AG10803 (cell line): ENCODE results near the gene OR7G3.

Experiments used
- DNase-seq: peaks from one replicate; pipeline ENCODE4 v3.0.0; 2010; ENCODE audit warnings: low read depth
- H3K4me3 ChIP-seq: 2 replicates; pipeline ENCODE4 v1.5.1; 2011; ENCODE audit warnings: mild to moderate bottlenecking, low read length, control low read depth
- CTCF ChIP-seq: conservative IDR thresholded peaks from 2 replicates; pipeline ENCODE4 v1.5.1; 2011; ENCODE audit warnings: mild to moderate bottlenecking, low read length, control low read depth, inconsistent platforms

Gene OR7G3

GRCh38 chr19:9156304-9156703 lies 29.6 kb upstream of the OR7G3 start:
- H3K4me3 ChIP-seq: no peak overlapping the region
- no peak for TF ChIP-seq CTCF
- DNase-seq: no peak

- no peak for TF ChIP-seq CTCF
- no peak for DNase-seq
- no peak overlapping the region for H3K4me3 ChIP-seq
Observed at GRCh38 chr19:9155591-9155990, 28.8 kb upstream of the OR7G3 start.

- TF ChIP-seq CTCF: no peak
- H3K4me3 ChIP-seq: no peak overlapping the region
- no peak for DNase-seq
Observed at GRCh38 chr19:9151367-9151766, 24.6 kb upstream of the OR7G3 start.

GRCh38 chr19:9150650-9151049 lies 23.9 kb upstream of the OR7G3 start:
- no peak overlapping the region for H3K4me3 ChIP-seq
- TF ChIP-seq CTCF: no peak
- no peak for DNase-seq

GRCh38 chr19:9149997-9150396 lies 23.2 kb upstream of the OR7G3 start:
- no peak for DNase-seq
- no peak for TF ChIP-seq CTCF

GRCh38 chr19:9148697-9149096 lies 21.9 kb upstream of the OR7G3 start:
- H3K4me3 ChIP-seq: no peak overlapping the region
- no peak for DNase-seq
- no peak for TF ChIP-seq CTCF

More at GRCh38 chr19:9149997-9150396, 23.2 kb upstream of the OR7G3 start:
- no peak overlapping the region for H3K4me3 ChIP-seq

GRCh38 chr19:9146882-9147281 lies 20.1 kb upstream of the OR7G3 start:
- no peak overlapping the region for H3K4me3 ChIP-seq
- no peak for TF ChIP-seq CTCF
- no peak for DNase-seq
